ENCODE measurements around the gene CDK14. TPM values are rescaled to one million over a fixed set of nuclear protein-coding genes. Genes with fewer than 3 reads are reported as not detected.

Gene CDK14
- polyA plus RNA-seq, 1 donor: 9.7 TPM

DNA sequence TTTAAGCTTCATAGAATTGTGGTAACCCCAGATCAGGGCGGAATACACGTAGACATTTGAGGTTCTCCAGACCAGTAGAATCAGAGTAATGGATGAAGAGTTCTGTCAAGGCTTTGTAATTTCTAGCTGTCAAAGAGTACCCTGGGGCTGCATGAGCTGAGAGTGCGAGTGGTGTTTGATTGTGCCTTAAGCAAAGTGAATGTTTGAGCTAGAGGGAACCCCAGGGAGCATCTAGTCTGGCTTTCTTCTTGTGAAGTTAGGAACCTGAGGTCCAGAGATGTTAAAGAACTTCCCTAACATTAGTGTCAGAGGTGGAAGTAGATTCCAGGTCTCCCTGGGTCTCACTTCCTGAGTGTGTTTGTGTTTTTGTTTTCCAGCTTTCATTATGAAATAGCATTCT, 455.8 kb downstream of the CDK14 start:
- no peaks in the 10 kb centered on the region for H3K4me1 ChIP-seq (ENCODE audit: control insufficient read depth, insufficient read depth, low read length)
- no peak overlapping the region for H3K27ac ChIP-seq (ENCODE audit: low read length)
- H3K36me3 ChIP-seq (ENCODE audit: control insufficient read depth, insufficient read depth, low read length): no peaks in the 10 kb centered on the region
- H3K4me3 ChIP-seq (ENCODE audit: low read length): no peak overlapping the region
- WGBS (ENCODE audit: insufficient coverage, low lambda C conversion rate): no CpG with 5 or more reads among the region's 3 CpGs
- H3K9me3 ChIP-seq (ENCODE audit: control insufficient read depth, low read depth, low read length): no peaks in the 10 kb centered on the region
- DNase-seq: no peak
- H3K27me3 ChIP-seq (ENCODE audit: control insufficient read depth, insufficient read depth, low read length): no peaks in the 10 kb centered on the region

DNA sequence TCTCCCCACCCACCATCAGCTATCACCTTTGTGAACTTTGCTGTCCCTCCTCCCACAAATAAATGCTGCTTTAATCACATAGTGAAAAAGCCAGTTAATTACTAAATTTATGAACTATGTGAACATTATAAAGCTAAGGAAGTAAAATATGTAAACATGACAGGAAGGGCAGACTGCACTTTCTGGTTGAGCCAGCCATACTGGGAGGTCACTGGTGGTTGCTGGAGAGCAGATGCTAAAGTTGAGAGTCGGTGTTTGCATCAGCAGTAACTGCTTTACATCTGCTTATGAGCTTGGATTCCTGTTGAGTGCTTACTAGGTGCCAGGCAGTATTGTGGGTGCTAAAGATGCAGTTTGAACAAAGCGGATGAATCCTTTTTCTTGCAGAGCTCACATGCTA, 458.3 kb downstream of the CDK14 start:
- H3K4me3 ChIP-seq (ENCODE audit: low read length): no peak overlapping the region

DNA sequence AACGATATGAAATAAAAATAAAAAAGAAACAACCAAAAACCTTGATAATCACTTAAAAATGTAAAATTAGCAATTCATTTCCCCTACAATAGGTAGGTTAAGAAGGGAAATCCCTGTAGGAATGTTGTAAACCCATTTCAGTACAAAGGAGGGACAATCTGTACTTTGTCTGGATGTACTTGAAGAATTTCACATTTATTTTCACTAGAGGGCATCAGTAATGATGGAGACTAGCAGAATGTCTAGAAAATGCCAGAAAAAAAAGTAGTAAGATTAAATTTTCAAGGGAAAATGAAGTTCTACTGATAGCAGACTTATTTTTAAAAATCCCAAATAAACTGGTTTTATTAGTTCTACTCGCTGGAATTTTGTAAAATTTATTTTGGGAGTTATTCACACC, 459.1 kb downstream of the CDK14 start:
- no peaks in the 10 kb centered on the region for H3K9me3 ChIP-seq (ENCODE audit: control insufficient read depth, low read depth, low read length)
- WGBS (ENCODE audit: insufficient coverage, low lambda C conversion rate): 100% methylated on average over 2 of the region's 2 CpGs
- H3K4me1 ChIP-seq (ENCODE audit: control insufficient read depth, insufficient read depth, low read length): no peaks in the 10 kb centered on the region
- H3K27ac ChIP-seq (ENCODE audit: low read length): no peak overlapping the region
- no peak for DNase-seq
- H3K36me3 ChIP-seq (ENCODE audit: control insufficient read depth, insufficient read depth, low read length): no peaks in the 10 kb centered on the region
- H3K4me3 ChIP-seq (ENCODE audit: low read length): no peak overlapping the region
- H3K27me3 ChIP-seq (ENCODE audit: control insufficient read depth, insufficient read depth, low read length): no peaks in the 10 kb centered on the region

More for the DNA sequence above, 458.3 kb downstream of the CDK14 start:
- DNase-seq: no peak
- Histone ChIP-seq H3K27ac (ENCODE audit: low read length) (no peak overlapping the region), H3K27me3 (ENCODE audit: control insufficient read depth, insufficient read depth, low read length) (no peaks in the 10 kb centered on the region), H3K9me3 (ENCODE audit: control insufficient read depth, low read depth, low read length) (no peaks in the 10 kb centered on the region), H3K4me1 (ENCODE audit: control insufficient read depth, insufficient read depth, low read length) (no peaks in the 10 kb centered on the region), H3K36me3 (ENCODE audit: control insufficient read depth, insufficient read depth, low read length) (no peaks in the 10 kb centered on the region)
- WGBS (ENCODE audit: insufficient coverage, low lambda C conversion rate): no CpG with 5 or more reads among the region's 2 CpGs

DNA sequence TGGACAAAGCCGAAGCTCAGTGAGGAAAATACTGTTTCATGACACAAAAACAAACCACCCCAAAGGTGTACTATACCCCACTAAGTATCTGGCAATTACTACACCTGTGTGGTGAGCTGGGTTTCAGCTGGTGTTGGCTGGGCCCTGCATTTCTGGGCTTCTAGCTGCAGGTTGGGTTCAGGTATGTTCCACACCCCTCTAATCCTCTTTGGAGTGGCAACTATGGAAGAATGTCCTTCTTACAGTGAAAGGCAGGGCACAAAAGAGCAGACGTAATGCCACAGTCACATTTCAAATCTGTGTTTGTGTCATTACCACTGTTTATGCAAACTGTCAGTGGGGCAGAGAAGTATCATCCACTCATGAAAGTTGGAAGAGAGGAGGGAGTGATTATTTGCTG, 466.6 kb downstream of the CDK14 start:
- H3K4me3 ChIP-seq (ENCODE audit: low read length): no peak overlapping the region
- DNase-seq: no peak
- no peaks in the 10 kb centered on the region for H3K9me3 ChIP-seq (ENCODE audit: control insufficient read depth, low read depth, low read length)
- H3K27ac ChIP-seq (ENCODE audit: low read length): no peak overlapping the region
- no peaks in the 10 kb centered on the region for H3K27me3 ChIP-seq (ENCODE audit: control insufficient read depth, insufficient read depth, low read length)
- H3K4me1 ChIP-seq (ENCODE audit: control insufficient read depth, insufficient read depth, low read length): no peaks in the 10 kb centered on the region
- no peaks in the 10 kb centered on the region for H3K36me3 ChIP-seq (ENCODE audit: control insufficient read depth, insufficient read depth, low read length)
- WGBS (ENCODE audit: insufficient coverage, low lambda C conversion rate): no CpG with 5 or more reads among the region's 2 CpGs

DNA sequence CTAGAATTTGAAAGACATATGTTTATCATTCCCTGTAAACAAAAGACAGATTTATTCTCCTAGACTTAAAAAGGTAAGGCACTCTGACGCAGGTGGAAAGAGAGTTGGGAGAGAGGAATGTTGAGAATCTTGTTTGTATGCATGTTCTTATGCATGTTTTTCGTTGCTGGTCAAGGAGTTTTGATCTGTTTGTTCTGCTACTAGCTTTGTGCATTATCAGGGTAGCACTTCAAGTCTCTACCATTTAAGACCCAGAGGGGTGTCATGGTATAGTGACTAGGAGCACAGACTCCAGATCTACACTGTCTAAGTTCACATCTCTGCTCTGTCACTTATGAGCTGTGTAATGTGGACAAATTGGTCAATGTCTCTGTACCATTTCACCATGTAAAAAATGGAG, 467.9 kb downstream of the CDK14 start:
- Histone ChIP-seq H3K27me3 (ENCODE audit: control insufficient read depth, insufficient read depth, low read length) (no peaks in the 10 kb centered on the region), H3K9me3 (ENCODE audit: control insufficient read depth, low read depth, low read length) (no peaks in the 10 kb centered on the region), H3K27ac (ENCODE audit: low read length) (no peak overlapping the region), H3K36me3 (ENCODE audit: control insufficient read depth, insufficient read depth, low read length) (no peaks in the 10 kb centered on the region), H3K4me3 (ENCODE audit: low read length) (no peak overlapping the region), H3K4me1 (ENCODE audit: control insufficient read depth, insufficient read depth, low read length) (no peaks in the 10 kb centered on the region)
- WGBS (ENCODE audit: insufficient coverage, low lambda C conversion rate): no CpG with 5 or more reads among the region's 2 CpGs
- no peak for DNase-seq

DNA sequence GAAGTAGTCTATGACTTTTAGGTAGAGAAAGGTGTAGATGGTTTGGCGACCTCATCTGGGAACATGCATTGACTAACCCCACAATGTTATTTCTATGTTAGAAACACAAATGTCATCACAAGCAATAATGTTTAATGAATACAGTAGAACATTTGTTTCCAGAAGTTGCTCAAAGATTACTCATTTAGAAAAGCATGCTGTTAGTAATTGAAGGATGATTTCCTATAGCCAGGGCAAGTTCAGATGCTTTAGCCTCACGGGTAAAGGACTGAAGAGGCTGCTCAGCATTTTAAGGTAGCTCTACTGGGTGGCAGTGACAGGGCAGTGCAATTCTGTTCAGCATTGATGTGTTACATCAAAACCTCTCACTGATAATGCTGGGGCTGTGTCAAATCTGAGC, 468.8 kb downstream of the CDK14 start:
- Histone ChIP-seq H3K27ac (ENCODE audit: low read length) (no peak overlapping the region), H3K36me3 (ENCODE audit: control insufficient read depth, insufficient read depth, low read length) (no peaks in the 10 kb centered on the region), H3K4me3 (ENCODE audit: low read length) (no peak overlapping the region), H3K4me1 (ENCODE audit: control insufficient read depth, insufficient read depth, low read length) (no peaks in the 10 kb centered on the region), H3K27me3 (ENCODE audit: control insufficient read depth, insufficient read depth, low read length) (no peaks in the 10 kb centered on the region), H3K9me3 (ENCODE audit: control insufficient read depth, low read depth, low read length) (no peaks in the 10 kb centered on the region)
- DNase-seq: no peak
- no CpG with 5 or more reads among the region's 2 CpGs for WGBS (ENCODE audit: insufficient coverage, low lambda C conversion rate)

DNA sequence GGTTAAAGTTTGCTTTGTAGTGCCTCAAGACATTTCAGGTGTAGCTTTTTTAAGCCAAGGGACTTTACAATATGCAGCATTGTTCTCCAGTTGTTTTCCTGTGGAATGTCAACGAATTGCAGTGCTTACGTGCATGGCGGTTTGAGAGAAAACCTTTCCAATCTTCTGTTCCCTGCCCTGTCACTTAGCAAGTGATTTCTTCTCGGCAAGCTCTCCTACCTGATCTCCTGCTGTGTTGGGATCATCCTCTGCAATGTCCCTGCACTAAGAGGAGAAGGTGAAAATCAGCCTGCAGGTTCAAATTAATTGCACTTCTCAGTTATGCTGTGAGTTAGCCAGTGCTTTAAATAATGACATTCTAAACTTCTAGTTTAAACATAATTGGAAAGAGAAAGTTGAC, 470.5 kb downstream of the CDK14 start:
- Histone ChIP-seq H3K4me1 (ENCODE audit: control insufficient read depth, insufficient read depth, low read length) (no peaks in the 10 kb centered on the region), H3K4me3 (ENCODE audit: low read length) (no peak overlapping the region), H3K36me3 (ENCODE audit: control insufficient read depth, insufficient read depth, low read length) (no peaks in the 10 kb centered on the region), H3K27ac (ENCODE audit: low read length) (no peak overlapping the region), H3K9me3 (ENCODE audit: control insufficient read depth, low read depth, low read length) (no peaks in the 10 kb centered on the region), H3K27me3 (ENCODE audit: control insufficient read depth, insufficient read depth, low read length) (no peaks in the 10 kb centered on the region)
- DNase-seq: no peak
- no CpG with 5 or more reads among the region's 4 CpGs for WGBS (ENCODE audit: insufficient coverage, low lambda C conversion rate)

DNA sequence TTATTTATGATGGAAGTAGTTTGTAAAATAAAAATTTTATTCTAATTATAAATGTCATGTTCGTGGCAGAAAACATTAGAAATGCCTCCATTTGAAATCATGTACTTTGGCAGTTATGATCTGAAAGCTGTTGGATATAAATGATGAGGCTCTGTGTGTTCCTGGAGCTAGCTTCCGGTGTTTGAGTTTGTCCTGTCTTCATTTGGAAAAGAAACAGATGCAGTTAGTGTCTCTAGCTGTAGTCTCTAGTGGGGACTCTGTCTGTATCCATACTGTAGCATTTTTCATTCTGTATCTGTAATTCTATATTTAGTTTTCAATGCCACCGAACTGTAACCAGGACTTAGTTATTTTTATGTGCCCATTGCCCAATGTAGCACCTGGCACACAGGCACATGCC, 471.1 kb downstream of the CDK14 start:
- Histone ChIP-seq H3K4me3 (ENCODE audit: low read length) (no peak overlapping the region), H3K4me1 (ENCODE audit: control insufficient read depth, insufficient read depth, low read length) (no peaks in the 10 kb centered on the region), H3K27ac (ENCODE audit: low read length) (no peak overlapping the region), H3K9me3 (ENCODE audit: control insufficient read depth, low read depth, low read length) (no peaks in the 10 kb centered on the region), H3K27me3 (ENCODE audit: control insufficient read depth, insufficient read depth, low read length) (no peaks in the 10 kb centered on the region), H3K36me3 (ENCODE audit: control insufficient read depth, insufficient read depth, low read length) (no peaks in the 10 kb centered on the region)
- WGBS (ENCODE audit: insufficient coverage, low lambda C conversion rate): 40% methylated on average over 1 of the region's 3 CpGs
- no peak for DNase-seq

DNA sequence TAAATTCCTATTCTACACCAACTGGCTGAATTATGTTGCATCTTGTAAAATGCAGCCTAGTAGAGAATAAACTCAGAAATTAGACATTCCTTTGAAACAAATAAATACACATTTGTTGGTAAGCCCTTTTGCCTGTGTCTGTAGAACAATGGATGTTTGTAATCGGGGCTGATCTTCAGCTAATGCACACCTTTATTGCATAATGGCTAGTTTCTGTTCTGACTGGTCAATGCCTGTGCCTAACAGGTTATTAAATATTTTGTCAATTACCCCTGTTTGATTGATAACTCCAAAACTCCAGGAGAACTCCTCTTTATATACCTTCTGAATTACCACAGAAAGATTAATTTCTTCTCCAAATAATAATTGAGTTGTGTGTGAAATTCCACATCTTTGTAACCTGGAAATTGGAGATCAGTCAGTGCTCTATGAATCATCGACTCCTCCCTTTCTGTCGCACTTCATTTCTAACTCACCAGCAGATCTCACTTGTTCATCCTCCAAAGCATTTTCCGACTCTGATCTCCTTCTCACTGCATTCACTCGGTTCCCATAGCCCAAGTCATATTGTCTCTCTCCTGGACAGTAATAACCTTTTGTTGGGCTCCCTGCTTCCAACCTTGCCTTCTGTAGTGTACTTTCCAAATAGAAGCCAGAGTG, 472.1 kb downstream of the CDK14 start:
- DNase-seq: no peak
- Histone ChIP-seq H3K9me3 (ENCODE audit: control insufficient read depth, low read depth, low read length) (no peaks in the 10 kb centered on the region), H3K27me3 (ENCODE audit: control insufficient read depth, insufficient read depth, low read length) (no peaks in the 10 kb centered on the region), H3K36me3 (ENCODE audit: control insufficient read depth, insufficient read depth, low read length) (no peaks in the 10 kb centered on the region), H3K27ac (ENCODE audit: low read length) (no peak overlapping the region), H3K4me1 (ENCODE audit: control insufficient read depth, insufficient read depth, low read length) (no peaks in the 10 kb centered on the region), H3K4me3 (ENCODE audit: low read length) (no peak overlapping the region)
- WGBS (ENCODE audit: insufficient coverage, low lambda C conversion rate): 100% methylated on average over 1 of the region's 5 CpGs

DNA sequence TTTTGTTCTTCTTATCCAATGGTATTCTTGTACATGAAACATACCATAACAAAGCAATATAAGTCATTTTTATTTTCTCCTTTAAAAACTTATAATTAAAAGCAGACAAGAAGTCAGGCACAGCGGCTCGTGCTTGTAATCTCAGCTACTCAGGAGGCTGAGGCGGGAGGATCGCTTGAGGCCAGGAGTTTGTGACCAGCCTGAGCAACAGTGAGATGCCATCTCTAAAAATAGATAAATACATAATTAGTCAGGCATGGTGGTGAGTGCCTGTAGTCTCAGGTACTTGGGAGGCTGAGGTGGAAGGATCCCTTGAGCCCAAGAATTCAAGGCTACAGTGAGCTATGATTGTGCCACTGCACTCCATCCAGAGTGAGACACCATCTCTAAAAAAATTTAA, 473.0 kb downstream of the CDK14 start:
- H3K9me3 ChIP-seq (ENCODE audit: control insufficient read depth, low read depth, low read length): no peaks in the 10 kb centered on the region
- no peak overlapping the region for H3K4me3 ChIP-seq (ENCODE audit: low read length)
- no peak overlapping the region for H3K27ac ChIP-seq (ENCODE audit: low read length)
- H3K36me3 ChIP-seq (ENCODE audit: control insufficient read depth, insufficient read depth, low read length): no peaks in the 10 kb centered on the region
- DNase-seq: no peak
- H3K27me3 ChIP-seq (ENCODE audit: control insufficient read depth, insufficient read depth, low read length): no peaks in the 10 kb centered on the region
- H3K4me1 ChIP-seq (ENCODE audit: control insufficient read depth, insufficient read depth, low read length): no peaks in the 10 kb centered on the region
- no CpG with 5 or more reads among the region's 4 CpGs for WGBS (ENCODE audit: insufficient coverage, low lambda C conversion rate)

DNA sequence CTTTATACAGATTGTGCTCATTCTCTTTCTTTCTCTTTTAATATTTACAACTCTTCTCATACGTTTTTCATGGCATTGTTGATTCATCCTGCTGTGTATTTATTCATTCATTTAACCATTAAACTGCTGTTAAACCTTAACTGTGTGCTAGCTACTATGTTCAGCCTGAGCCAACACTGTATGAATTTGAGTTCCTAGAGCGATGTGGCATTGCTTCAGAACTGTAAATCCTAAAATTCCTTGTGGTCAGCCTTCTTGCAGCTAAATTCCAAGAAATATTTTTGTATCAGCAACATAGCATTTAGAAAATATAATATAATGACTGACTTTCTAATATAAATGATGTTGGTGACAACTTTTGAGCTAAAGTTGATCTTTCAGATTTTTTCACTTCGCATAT, 483.4 kb downstream of the CDK14 start:
- no peak overlapping the region for H3K27ac ChIP-seq (ENCODE audit: low read length)

More for the DNA sequence above, 483.4 kb downstream of the CDK14 start:
- Histone ChIP-seq H3K4me3 (ENCODE audit: low read length) (no peak overlapping the region), H3K36me3 (ENCODE audit: control insufficient read depth, insufficient read depth, low read length) (no peaks in the 10 kb centered on the region), H3K27me3 (ENCODE audit: control insufficient read depth, insufficient read depth, low read length) (no peaks in the 10 kb centered on the region), H3K9me3 (ENCODE audit: control insufficient read depth, low read depth, low read length) (no peaks in the 10 kb centered on the region), H3K4me1 (ENCODE audit: control insufficient read depth, insufficient read depth, low read length) (no peaks in the 10 kb centered on the region)
- DNase-seq: no peak
- WGBS (ENCODE audit: insufficient coverage, low lambda C conversion rate): 50% methylated on average over 2 of the region's 3 CpGs

Measured in large intestine (tissue), 3 donors.